ENCODE data around the gene RTN4RL1.

RTN4RL1 gene, protein sequence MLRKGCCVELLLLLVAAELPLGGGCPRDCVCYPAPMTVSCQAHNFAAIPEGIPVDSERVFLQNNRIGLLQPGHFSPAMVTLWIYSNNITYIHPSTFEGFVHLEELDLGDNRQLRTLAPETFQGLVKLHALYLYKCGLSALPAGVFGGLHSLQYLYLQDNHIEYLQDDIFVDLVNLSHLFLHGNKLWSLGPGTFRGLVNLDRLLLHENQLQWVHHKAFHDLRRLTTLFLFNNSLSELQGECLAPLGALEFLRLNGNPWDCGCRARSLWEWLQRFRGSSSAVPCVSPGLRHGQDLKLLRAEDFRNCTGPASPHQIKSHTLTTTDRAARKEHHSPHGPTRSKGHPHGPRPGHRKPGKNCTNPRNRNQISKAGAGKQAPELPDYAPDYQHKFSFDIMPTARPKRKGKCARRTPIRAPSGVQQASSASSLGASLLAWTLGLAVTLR

DNA sequence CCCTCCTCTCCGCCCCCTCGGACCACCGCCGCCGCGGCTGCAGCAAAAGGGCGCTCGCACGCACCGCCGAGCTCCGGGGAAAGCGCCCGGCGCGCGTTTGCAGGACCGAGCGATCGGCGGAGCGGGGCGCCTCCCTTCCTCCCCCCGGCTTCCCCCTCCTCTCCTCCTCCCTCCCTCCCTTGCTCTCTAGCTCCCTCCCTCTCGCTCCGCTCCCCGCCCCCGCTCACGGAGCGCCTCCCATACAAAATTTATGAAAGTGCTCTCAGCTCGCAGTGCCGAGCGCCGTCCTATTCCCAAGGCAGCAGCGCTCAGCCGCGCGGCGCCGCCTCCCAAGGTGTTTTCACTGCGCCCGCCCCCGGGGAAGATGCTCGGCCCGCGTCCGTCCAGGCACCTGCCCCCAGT, at the start of gene RTN4RL1:
Gene RTN4RL1, minus strand, starts transcription at position 115 of the 402 bp plus-strand sequence. CDS start 469 bp downstream, outside the sequence.
- peak; percentile 68 for DNase-seq (ENCODE audit: low read depth)

DNA sequence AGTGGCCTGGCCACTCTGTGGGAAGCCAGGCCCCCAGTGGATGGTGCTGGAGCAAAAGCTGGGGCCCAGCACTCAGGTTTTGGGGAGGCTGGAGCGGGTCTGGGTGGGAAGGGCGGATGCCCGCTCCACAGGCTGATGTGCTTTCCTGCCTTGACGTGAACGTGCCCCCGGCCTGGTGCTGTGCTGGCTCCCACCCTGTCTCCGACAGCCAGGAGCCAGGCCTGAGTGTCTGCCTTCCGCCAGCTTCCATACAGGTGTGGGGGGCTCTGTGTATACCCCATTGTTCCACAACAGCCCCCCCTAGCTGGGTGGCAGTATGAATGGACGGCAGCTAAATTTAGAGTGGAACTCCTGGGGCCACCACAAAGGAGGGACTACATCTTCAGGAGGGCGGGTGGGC, 49.8 kb upstream of the RTN4RL1 start:
- DNase-seq (ENCODE audit: low read depth) = no peak

DNA sequence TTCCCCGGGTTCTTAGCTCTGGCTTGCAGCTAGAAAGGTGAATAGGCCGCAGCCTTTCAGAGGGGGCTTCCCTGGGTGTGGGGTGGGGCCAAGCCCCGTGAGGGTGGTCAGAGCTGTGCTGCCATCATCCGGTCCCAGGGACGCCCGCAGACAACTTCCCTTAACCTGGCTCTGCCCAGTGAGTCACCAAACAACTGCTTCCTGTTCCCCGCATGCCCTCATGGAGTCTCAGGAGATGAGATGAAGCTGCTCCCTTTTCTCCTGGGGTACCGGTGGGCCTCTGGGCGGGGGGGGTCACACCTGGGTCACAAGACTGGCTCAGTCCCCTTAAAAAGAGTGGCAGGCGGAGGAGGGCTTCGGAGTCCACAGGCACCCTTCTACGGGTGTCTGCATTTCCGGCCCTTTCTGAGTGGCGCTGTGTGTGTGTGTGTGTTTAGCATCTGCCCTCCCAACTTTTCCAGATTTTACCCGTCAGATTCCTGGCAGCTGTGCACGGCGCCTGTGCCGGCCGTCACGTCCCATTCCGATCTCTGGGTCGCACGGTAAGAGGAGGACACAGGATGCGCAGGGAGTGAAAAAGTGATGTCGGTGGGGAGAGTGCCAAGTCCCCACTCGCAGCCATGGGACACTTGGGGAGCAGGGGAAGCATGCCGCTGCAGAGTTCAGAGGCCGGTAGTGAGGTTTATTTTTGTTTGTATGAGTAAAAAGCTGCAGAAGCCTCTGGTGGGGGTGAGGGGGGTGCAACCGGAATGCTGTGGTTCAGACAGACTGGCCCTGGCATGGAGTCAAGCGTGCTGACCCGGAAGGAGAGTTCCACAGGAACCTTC, 46.5 kb upstream of the RTN4RL1 start:
- no peak for DNase-seq (ENCODE audit: low read depth)

DNA sequence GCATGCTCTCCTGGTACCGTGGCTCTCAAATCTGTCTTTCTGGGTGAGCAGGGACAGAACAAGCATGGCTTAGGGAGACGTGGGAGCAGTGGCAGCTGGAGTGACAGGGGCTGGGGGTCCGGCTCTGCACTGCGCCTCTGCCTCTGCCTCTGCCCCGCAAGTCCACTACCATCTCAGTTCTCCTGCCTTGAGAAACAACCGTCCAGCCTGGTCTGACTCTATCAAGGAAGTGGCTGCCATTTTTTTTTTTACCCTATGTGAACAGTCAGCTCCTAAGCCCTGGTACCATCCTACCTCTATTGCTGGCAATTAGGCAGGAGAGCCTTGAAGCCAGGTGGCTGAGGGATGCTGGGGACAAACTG, 45.9 kb upstream of the RTN4RL1 start:
- DNase-seq (ENCODE audit: low read depth) = no peak

DNA sequence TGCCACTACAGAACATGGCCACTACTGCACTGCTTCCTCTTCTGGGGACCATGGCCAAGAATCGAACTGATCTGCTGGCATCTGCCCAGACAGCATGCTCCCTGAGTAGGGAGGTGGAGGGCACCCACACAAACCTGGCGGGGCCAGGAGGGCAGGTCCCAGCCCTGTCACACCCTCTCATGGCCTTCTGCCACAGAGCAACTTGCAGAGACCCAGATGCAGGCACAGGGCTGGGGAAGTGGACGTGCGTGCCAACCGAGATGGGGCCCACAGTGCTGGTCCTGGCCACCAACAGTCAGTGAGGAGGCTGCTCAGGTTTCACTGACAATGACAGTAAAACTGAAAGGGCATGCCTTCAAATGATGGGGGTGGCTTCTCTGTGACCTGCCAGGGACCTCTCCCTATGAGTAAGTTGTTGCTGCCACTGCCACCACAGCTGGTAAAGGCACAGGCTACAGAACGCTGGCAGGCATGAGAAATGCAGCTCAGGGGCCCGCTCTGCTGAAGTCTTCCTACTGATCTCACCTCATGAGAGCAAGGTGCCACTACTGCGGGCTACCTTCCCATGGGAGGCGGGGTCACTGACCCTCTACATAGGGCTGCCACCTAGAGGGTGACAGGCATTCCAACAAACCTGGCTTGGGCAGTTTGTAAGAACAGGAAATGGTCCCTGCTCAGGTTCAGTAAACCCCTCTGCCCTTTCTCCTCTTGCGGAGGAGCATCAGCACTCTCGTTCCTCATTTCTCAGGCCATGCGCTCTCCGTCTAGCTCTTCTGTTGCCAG, 45.3 kb upstream of the RTN4RL1 start:
- DNase-seq (ENCODE audit: low read depth) = no peak

DNA sequence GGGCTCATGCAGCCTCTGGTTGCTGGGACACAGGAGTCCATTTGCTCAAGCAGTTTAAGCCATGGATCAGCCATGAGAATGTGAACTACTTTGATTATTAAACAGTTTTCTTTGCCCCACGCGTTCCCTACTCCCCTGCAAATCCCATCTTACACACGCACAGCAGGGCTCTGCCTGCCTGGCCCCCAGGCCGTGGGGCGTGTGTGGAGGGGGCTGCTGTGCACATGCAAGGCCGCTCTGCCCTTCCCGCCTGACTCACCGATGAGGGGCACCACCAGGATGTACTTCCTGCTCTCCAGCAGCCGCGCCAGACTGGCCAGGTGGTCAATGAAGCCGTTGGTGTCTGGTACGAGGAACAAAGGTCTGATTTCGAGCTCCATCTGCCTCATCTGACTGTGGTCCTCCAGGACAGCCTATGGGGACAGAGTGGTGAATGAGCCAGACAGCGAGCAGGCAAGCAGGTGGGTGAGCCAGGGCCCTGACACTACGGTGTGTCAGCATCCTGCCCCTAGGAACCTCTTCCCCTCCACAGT, 43.5 kb upstream of the RTN4RL1 start:
- no peak for DNase-seq (ENCODE audit: low read depth)

DNA sequence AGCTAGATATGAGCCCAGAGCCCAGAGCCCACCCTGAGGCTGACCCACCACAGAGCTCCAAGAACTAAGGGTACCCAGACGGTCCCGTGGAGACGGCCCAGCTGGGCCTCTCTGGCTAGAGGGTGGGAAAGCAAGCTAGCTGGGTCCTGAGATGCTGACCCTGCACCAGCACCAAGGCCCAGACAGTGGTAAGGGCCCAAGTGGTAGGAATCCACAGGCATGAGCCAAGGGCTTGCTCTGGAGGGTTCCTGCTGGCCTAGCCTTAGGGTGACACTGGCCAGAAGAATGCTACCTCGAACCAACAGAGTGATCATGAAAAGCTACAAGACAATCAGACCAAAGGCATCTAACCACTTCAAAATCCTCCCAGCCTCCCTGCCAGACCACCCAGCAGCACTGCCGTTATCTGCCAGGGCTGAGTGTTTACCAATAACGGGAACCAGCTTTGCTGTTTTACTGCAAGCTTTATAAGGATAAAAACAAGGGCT, 42.9 kb upstream of the RTN4RL1 start:
- DNase-seq (ENCODE audit: low read depth) = no peak

DNA sequence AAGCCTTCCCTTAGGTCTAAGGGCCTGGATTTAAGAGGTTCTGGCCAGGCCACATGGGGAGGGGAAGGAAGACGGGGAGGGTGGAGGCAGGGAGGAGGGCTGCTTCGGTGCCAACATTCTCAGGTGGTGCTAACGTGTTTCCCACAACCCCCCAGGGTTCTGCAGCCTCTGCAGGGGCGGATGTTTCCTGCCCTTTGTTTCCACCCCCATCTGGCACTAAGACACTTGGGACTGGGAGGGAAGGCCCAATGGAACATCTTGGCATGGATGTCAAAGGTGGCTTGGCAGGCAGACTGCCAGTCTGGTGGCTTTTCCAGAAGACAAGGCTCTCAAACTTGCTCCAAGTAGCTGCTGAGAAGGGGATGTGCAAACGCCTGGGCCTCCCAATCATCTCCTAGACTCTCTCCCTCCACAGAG, 42.5 kb upstream of the RTN4RL1 start:
- DNase-seq (ENCODE audit: low read depth) = no peak

DNA sequence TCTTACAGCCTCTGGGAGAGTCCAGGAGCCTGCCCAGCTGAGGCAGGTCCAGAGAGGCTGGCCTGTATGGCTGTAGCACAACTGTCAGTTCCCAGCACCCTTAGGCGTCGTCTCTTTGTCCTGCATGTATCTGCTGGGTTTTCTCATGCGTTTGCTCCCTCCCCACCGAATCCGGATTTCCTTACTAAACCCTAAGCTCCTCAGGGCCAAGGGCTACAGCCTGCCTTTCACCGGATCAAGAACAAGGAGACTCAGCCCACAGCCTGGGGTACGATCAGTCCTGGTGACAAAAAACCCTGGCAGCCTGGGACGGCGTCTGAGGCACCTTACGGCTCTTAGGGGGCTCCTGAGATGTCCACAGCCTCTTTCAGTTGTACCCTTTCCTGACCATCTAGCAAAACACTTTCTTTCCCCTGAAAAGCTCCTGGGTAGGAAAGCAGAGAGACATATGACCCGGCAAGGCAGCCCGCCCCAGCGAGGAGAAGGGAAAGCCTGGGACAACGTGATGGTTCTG, 42.0 kb upstream of the RTN4RL1 start:
- no peak for DNase-seq (ENCODE audit: low read depth)

DNA sequence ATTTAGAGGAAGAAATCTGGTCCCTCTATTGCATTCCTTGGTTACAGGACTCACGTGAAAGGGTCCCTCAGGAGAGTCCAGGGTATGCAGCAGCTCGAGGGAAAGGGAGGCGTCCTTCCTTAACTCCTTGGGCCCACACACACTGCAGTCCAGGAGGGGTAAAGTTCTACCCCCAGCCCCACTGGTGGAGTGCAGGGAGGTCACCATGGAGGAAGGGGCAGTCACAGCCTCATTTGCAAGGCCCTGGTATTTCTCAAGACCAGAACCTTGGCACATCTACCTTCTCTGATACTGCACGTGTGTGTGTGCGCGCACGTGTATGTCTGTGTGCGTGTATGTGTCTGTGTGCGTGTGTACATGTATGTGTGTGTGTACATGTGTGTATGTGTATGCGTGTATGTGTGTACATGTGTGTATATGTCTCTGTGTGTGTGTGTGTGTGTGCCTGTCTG, 40.8 kb upstream of the RTN4RL1 start:
- DNase-seq (ENCODE audit: low read depth) = no peak

DNA sequence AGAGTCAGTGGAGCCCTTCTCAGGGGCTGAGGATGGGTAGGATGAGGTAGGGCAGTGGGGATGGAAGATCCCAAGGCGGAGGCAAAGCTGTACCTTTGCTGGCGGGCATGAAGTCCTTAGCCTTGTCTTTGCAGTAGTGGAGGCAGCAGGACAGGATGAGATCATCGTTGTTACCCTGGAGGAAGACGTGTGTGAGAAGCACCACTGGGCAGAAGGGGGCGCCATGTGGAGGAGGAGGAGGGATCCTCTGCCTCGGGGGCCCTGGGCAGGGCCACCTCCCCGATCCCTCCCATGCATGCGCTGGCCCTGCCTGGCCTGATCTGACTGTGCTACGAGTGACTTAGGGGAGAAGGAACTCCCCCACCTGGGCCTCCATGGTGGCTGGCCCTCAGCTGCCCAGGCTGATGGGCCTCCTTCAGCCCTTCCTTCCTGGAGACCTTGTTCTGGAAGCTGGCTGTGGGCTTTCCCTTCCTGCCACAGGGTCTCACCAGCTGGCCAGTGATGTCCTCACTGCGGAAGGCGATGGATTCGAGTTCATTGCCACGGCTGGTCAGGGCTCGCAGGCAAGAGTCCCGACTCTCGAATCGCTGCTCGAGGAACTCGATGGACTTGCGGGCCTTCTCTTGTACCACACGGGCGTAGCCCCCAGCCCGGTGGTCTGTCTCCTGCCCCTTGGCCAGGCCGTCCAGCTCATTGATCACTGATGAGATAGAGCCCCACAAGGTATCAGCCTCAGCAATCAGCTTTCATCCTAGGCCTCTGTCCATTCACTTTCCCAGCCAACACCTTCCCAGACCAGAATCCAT, 40.0 kb upstream of the RTN4RL1 start:
- no peak for DNase-seq (ENCODE audit: low read depth)

DNA sequence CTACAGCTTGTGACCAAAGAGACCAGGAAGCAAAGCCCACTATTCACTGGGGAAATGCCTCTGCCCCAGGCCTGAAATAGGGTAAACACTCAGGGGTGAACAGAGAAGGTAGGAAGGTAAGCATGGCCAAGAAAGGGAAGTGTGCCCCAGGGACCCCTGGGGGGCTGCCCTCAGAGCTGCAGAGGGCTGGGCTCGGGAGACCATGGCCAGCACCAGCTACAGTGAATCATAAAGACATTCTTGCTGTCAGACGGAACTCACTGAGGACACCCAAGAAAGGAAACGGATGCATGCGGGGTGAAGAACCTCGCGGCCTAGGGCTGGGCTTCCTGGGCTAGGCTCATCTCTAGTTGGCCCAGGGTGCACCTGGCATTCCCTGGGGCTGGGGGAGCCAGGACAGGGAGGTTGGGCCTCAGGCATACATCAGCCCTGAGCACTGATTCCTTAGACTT, 39.4 kb upstream of the RTN4RL1 start:
- no peak for DNase-seq (ENCODE audit: low read depth)

DNA sequence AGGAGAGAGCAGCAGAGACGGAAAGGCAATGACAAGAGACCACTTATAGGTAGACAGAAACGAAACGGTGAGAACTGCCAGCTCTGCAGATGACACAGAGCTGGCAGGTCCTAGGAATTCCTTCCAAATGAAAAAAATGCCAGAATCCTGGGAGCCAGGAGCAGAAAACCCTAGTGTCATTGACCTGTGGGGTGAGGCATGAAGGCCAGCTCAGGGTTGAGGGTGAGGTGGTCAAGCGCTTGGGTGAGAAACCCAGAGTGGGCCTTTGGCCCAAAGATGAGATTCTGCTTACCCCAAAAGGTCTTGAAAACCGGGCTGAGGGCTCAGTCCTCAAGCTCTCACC, 39.0 kb upstream of the RTN4RL1 start:
- DNase-seq (ENCODE audit: low read depth) = no peak

DNA sequence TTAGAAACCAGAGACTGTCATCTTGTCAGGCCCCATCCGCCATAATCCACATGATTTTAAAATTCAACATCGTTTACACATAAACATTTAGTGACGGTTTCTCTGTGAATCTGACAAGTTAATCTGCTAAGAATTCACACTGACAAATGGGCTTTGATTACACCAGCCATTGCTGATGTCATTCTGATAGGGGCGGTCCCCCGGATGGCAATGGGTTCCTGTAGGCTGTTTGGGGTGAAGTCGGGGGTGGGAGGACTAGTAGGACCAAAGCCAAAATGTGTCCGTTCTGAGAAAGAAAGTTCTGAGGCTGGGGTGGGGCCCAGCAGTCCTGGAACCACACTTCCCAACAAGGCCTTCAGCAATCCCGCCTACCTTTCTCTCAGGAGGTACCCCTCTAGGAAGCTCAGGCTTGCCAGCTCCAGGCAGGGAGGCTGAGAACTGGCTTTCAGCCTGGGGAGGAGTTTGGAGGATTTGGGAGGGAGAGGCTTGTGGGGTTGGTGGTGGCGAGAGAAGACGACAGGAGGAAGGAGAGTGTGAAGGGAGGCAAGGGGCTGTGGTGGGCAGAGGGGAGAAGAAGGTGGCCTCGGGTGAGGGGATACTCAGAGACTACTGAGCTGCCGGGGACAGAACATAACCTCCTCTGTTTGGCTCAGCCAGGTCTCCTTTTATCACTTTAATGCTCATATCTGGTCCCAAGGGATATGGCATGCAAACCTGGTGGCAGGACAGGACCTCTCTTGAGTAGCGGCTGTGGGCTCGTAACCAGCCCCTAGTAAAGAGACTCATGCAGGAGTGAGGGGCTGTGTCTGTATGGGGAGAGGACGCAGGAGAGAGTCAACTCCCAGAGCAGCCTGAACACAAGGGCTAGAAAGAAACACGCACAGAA, 38.4 kb upstream of the RTN4RL1 start:
- DNase-seq (ENCODE audit: low read depth) = no peak

DNA sequence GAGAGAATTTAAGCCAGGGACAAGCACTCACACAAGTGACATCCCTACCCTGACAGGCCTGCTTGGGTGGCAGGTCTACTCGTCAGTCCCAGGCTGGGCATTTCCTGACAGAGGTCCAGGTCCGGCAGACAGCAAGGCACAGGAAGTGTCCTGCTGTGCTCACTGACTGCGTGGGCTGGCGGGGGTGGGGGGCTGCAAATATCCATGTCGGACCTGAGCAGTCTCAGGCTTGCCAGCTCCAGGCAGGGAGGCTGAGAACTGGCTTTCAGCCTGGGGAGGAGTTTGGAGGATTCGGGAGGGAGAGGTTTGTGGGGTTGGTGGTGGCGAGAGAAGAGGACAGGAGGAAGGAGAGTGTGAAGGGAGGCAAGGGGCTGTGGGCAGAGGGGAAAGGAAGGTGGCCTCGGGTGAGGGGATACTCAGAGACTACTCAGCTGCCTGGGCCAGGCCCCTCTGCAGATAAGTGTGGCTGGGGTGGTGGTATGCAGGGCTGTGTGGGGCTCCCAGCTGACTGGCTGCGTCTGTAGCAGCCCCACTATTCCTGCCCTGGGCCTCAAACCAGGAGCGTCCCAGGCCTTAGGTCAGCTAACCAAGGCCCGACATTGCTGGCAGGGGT, 37.5 kb upstream of the RTN4RL1 start:
- DNase-seq (ENCODE audit: low read depth) = no peak

DNA sequence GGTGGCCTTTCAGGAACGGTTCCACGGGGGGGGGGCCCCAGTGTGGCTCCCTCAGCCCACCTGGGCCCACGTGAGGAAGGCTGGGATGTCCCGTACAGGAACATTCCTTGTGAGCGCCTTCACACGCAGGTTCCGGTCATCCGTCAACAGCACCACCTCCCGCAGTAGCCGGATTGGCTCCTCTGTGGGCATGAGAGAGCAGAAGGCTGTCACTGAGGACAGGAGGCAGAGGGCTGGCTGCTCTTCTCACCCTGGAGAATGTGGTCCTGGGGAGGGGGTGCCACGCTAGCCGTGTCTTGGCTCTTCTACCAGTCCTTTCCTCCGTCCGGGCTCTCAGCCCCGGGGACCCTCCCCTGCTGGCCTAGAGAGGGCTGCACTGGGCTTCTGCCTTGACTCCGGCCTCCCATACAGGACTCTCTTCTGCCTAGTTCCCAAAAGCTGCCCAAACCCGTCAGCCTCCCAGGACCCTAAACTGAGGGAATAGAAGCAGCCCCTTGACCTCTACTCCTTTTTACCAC, 36.4 kb upstream of the RTN4RL1 start:
- DNase-seq (ENCODE audit: low read depth) = no peak

DNA sequence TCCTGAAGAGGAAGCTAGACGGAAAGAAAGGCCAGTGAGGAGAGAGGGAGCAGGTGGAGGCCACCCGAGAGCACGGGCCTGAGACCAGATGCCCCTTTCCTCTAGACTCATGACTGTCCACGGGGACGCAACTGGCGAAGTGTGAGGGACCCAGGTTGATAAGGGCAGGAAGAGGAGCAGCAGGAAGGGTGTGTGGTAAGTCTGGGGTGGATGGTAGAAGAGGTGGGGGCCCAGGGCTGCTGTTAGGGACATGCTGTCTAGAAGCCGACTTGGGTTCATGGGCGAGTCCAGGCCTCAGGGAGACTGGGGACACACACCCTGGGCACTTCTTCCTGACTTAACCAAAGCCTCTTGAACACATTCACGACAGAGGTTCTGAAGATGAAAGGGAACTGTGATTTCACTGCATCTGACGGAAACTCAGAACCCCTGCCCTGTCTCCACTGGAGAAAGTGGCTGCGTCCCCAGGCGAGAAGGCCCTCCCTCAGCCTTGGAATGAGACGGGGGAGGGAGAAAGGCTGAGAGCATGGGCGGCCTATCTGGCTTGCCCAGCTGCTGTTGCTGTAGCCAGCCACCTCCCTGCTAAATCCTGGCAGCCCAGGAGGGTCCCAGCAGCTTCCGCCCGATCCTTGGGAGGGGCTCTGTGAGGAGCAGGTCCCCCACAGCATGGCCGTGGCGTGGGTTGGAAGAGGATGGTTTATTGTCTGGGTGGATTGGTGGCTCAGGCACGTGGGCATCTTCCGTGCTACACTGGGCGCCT, 35.7 kb upstream of the RTN4RL1 start:
- DNase-seq (ENCODE audit: low read depth) = no peak

DNA sequence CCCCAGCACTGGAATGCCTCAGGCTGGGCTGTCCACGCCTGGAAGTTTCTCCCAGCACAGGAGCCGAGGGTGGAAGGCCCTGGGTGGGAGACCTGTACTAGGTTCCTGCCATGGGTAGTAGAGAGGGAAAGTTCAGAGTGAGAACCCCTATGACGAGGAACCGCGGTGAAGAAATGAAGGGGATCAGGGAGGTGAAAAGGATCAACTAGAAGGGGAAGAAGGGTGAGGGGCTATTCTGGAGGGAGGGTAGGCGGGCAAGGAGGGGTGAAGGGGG, 35.2 kb upstream of the RTN4RL1 start:
- no peak for DNase-seq (ENCODE audit: low read depth)
